UCSD-AML1 (cell line): Measurements from ENCODE around the gene CLASP2.
"Not testable (repeated sequence)": the region's sequence is repeated elsewhere in the genome, so short reads cannot be mapped to it uniquely, and the experiment has no call there.

Experiments used
- DNase-seq: peaks from one replicate; lab custom pipeline; 2025; ENCODE audit not compliant: unreplicated experiment; lab: John Stamatoyannopoulos, UW

The CLASP2 gene

DNA sequence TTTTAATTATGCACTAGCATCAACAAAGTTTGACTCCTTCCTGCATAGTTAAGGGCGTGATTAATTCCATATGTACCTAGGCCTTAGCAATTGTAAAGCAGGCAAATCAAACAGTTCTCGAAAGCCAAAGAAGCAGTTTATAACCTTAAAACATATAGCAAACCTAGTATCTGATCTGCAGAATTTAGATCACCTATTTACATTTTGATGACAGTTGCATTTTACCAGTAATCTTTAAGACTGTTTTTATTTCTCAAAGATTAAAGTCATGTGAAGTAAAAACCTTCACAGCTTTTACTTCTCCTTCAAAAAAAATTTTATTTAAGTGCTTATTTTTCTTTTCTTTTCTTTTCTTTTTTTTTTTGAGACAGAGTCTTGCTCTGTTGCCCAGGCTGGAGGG, 257.0 kb downstream of the CLASP2 start:
- DNase-seq: no peak

DNA sequence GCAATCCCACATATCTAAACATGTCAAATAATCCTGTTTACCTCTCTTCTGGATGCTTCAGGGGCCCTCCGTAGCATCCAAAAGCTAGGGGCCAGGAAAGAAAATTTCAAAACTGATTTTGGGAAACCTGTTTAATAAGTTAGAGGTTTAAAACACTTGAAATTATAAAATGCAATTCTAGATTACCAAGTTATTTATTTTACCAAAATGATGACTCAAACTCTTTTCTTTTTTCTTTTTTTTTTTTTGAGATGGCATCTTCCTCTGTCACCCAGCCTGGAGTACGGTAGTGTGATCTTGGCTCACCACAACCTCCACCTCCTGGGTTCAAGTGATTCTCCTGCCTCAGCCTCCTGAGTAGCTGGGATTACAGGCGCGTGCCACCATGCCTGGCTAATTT, 258.5 kb downstream of the CLASP2 start:
- DNase-seq: not testable (repeated sequence)

GRCh38 chr3:33458446-33458845, 259.6 kb downstream of the CLASP2 start:
- no peak for DNase-seq

DNA sequence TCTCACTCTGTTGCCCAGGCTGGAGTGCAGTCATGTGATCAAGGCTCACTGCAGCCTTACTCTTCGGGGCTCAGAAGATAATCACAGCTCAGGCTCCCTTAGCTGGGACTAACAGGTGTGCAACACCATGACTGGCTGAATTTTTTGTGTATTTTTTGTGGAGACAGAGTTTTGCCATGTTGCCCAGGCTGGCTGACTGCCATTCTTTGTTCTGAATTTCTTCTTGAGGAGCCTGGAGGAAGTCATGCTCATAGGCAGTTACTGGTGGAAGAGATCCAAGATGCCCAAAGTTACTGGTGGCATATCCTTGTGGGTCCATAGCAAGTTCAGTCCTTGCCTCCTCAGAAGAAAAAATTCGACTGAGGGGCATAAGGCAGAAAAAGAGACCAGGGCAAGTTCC, 261.3 kb downstream of the CLASP2 start:
- DNase-seq: no peak

GRCh38 chr3:33453331-33453761, 264.7 kb downstream of the CLASP2 start:
- no peak for DNase-seq

GRCh38 chr3:33451994-33452393, 266.1 kb downstream of the CLASP2 start:
- not testable (repeated sequence) for DNase-seq

- DNase-seq: no peak
Observed at GRCh38 chr3:33447958-33448357, 270.1 kb downstream of the CLASP2 start.

GRCh38 chr3:33447256-33447625, 270.8 kb downstream of the CLASP2 start:
- peak; percentile 38 for DNase-seq
